H1 (cell line): Measurements from ENCODE around the gene SERPINA10. TPM values are rescaled to one million over a fixed set of nuclear protein-coding genes. Genes with fewer than 3 reads are reported as not detected.

Experiments used
- CTCF ChIA-PET: fragments of 300-600 bp; sonication (Branson Sonifier 250); formaldehyde crosslinking; loops from one replicate; lab custom pipeline; 2021; ENCODE audit not compliant: partially characterized antibody; lab: Charles Lee
- POLR2A ChIA-PET: fragments of 300-600 bp; sonication (Branson Sonifier 250); formaldehyde crosslinking; loops from one replicate; lab custom pipeline; 2021; ENCODE audit warnings: inconsistent platforms; ENCODE audit not compliant: partially characterized antibody; lab: Charles Lee
- DNase-seq, 2 experiments: peaks; one replicate each; pipeline versions ENCODE4 v3.0.0 to v3.0.0-alpha.2; 2010 to 2022; ENCODE audit warnings: low spot score in 2 of 2, low read depth in 1 of 2, mixed read lengths in 1 of 2
- FAIRE-seq: peaks from 2 replicates; lab custom pipeline; 2011; peaks lifted over from hg19 to GRCh38; lab: Jason Lieb, UNC
- H2AFZ ChIP-seq: 2 replicates; pipeline ENCODE4 v1.8.1; 2012; ENCODE audit warnings: low read length, inconsistent platforms
- H2AK5ac ChIP-seq: 2 replicates; pipeline ENCODE4 v1.6.1; 2013; ENCODE audit warnings: low read depth, low read length
- H2BK120ac ChIP-seq: replicated peaks from 2 replicates; pipeline ENCODE3; 2013; ENCODE audit warnings: low read depth, low read length, inconsistent platforms
- H2BK12ac ChIP-seq: 2 replicates; pipeline ENCODE4 v1.6.1; 2013; ENCODE audit warnings: low read depth, low read length
- H2BK15ac ChIP-seq: 2 replicates; pipeline ENCODE4 v1.6.1; 2013; ENCODE audit warnings: low read length
- H2BK20ac ChIP-seq: 2 replicates; pipeline ENCODE4 v1.6.1; 2013; ENCODE audit warnings: low read length
- H2BK5ac ChIP-seq: 2 replicates; pipeline ENCODE4 v1.6.1; 2013; ENCODE audit warnings: low read depth, low read length
- H3K14ac ChIP-seq: 2 replicates; pipeline ENCODE4 v1.6.1; 2013; ENCODE audit warnings: inconsistent platforms; ENCODE audit not compliant: insufficient read length
- H3K18ac ChIP-seq: 2 replicates; pipeline ENCODE4 v1.6.1; 2013; ENCODE audit warnings: low read length; ENCODE audit errors: extremely low read depth
- H3K23ac ChIP-seq: 2 replicates; pipeline ENCODE4 v1.6.1; 2013; ENCODE audit warnings: inconsistent platforms; ENCODE audit not compliant: insufficient read length
- H3K23me2 ChIP-seq: 2 replicates; pipeline ENCODE4 v1.6.1; 2013; ENCODE audit warnings: low read depth, low read length
- H3K27ac ChIP-seq: 2 replicates; pipeline ENCODE4 v1.6.1; 2011; ENCODE audit warnings: low read depth, low read length, inconsistent platforms
- H3K27me3 ChIP-seq, 4 experiments: replicated peaks in 1 of 4; 1 replicate in 1 of 4; 2 replicates in 3 of 4; pipeline versions ENCODE4 v1.6.1 to v1.8.1; 2011 to 2013; ENCODE audit warnings: low read length in 3 of 4, mild to moderate bottlenecking in 3 of 4, inconsistent platforms in 2 of 4, mixed read lengths in 2 of 4, moderate library complexity in 1 of 4; ENCODE audit not compliant: control insufficient read depth in 3 of 4, insufficient read depth in 3 of 4; ENCODE audit errors: extremely low read depth in 1 of 4
- H3K36me3 ChIP-seq, 4 experiments: 2 replicates each; pipeline versions ENCODE4 v1.6.1 to v1.8.1; 2011 to 2013; ENCODE audit warnings: mild to moderate bottlenecking in 4 of 4, low read length in 3 of 4, moderate library complexity in 2 of 4, control low read depth in 1 of 4, inconsistent platforms in 1 of 4; ENCODE audit not compliant: insufficient read depth in 4 of 4, control insufficient read depth in 2 of 4
- H3K4ac ChIP-seq: replicated peaks from 2 replicates; pipeline ENCODE3; 2013; ENCODE audit warnings: low read length, low read depth, mixed read lengths, inconsistent platforms; ENCODE audit not compliant: insufficient read length
- H3K4me1 ChIP-seq, 4 experiments: replicated peaks in 1 of 4; 1 replicate in 1 of 4; 2 replicates in 3 of 4; pipeline versions ENCODE4 v1.6.1 to v1.8.1; 2011 to 2013; ENCODE audit warnings: low read length in 3 of 4, inconsistent platforms in 2 of 4, mixed read lengths in 1 of 4; ENCODE audit not compliant: insufficient read depth in 4 of 4, control insufficient read depth in 3 of 4
- H3K4me2 ChIP-seq, 2 experiments: 2 replicates each; pipeline versions ENCODE4 v1.6.1 to v1.8.1; 2011 to 2013; ENCODE audit warnings: low read depth in 2 of 2, low read length in 2 of 2, control low read depth in 1 of 2, inconsistent platforms in 1 of 2, mild to moderate bottlenecking in 1 of 2; ENCODE audit not compliant: insufficient read depth in 1 of 2
- H3K4me3 ChIP-seq, 4 experiments: fragments of 200-600, 300-600 bp in 1 of 4; sonication (generic), shearing (Covaris generic), sonication (Bioruptor Twin) in 1 of 4; 2 replicates each; pipeline versions ENCODE4 v1.5.1 to v1.8.1; 2011 to 2016; ENCODE audit warnings: low read length in 4 of 4, low read depth in 3 of 4, control low read depth in 2 of 4, inconsistent platforms in 2 of 4, mild to moderate bottlenecking in 2 of 4, mixed read lengths in 1 of 4, moderate library complexity in 1 of 4; ENCODE audit not compliant: insufficient read depth in 2 of 4; ENCODE audit errors: extremely low read depth in 1 of 4
- H3K56ac ChIP-seq: replicated peaks from 2 replicates; pipeline ENCODE3; 2013; ENCODE audit warnings: low read depth, mild to moderate bottlenecking, mixed read lengths, low read length, inconsistent platforms; ENCODE audit not compliant: insufficient read length
- H3K79me1 ChIP-seq: 2 replicates; pipeline ENCODE4 v1.6.1; 2013; ENCODE audit warnings: low read depth, low read length, control low read depth
- H3K79me2 ChIP-seq, 2 experiments: 2 replicates each; pipeline versions ENCODE4 v1.6.1 to v1.8.1; 2012 to 2013; ENCODE audit warnings: low read length in 2 of 2, mild to moderate bottlenecking in 2 of 2, inconsistent platforms in 1 of 2; ENCODE audit not compliant: insufficient read depth in 2 of 2, control insufficient read depth in 1 of 2
- H3K9ac ChIP-seq, 4 experiments: replicated peaks in 1 of 4; 1 replicate in 1 of 4; 2 replicates in 3 of 4; pipeline versions ENCODE4 v1.6.1 to v1.8.1; 2011 to 2013; ENCODE audit warnings: low read depth in 3 of 4, low read length in 3 of 4, control low read depth in 2 of 4, mild to moderate bottlenecking in 2 of 4, moderate library complexity in 2 of 4, inconsistent platforms in 1 of 4; ENCODE audit errors: extremely low read depth in 1 of 4
- H3K9me3 ChIP-seq, 2 experiments: 2 replicates each; pipeline versions ENCODE4 v1.6.1 to v1.8.1; 2012 to 2013; ENCODE audit warnings: mild to moderate bottlenecking in 2 of 2, moderate library complexity in 2 of 2, control low read depth in 1 of 2, inconsistent platforms in 1 of 2, low read depth in 1 of 2, low read length in 1 of 2, mixed read lengths in 1 of 2; ENCODE audit not compliant: insufficient read depth in 2 of 2
- H4K20me1 ChIP-seq, 2 experiments: replicated peaks in 1 of 2; 2 replicates each; pipeline versions ENCODE3 to v1.8.1; 2011 to 2013; ENCODE audit warnings: inconsistent platforms in 2 of 2, low read length in 2 of 2, mild to moderate bottlenecking in 1 of 2; ENCODE audit not compliant: insufficient read depth in 2 of 2, control insufficient read depth in 1 of 2
- H4K5ac ChIP-seq: 2 replicates; pipeline ENCODE4 v1.6.1; 2013; ENCODE audit warnings: low read length, low read depth, mixed read lengths, inconsistent platforms; ENCODE audit not compliant: insufficient read length
- H4K8ac ChIP-seq: 2 replicates; pipeline ENCODE4 v1.8.0; 2013; ENCODE audit warnings: mild to moderate bottlenecking, moderate library complexity, low read length, inconsistent platforms; ENCODE audit not compliant: insufficient read depth; ENCODE audit errors: extremely low read depth
- H4K91ac ChIP-seq: replicated peaks from 2 replicates; pipeline ENCODE3; 2013; ENCODE audit warnings: low read length, mixed read lengths, inconsistent platforms; ENCODE audit not compliant: insufficient read length
- CBX8 ChIP-seq: fragments of 300-800, 300-1000 bp; sonication (generic); IDR thresholded peaks from 2 replicates; pipeline ENCODE4 v1.7.1; 2016; ENCODE audit warnings: low read depth, low read length, borderline replicate concordance
- JUN ChIP-seq: IDR thresholded peaks from 2 replicates; pipeline ENCODE4 v1.6.1; 2011; ENCODE audit warnings: low read depth, mild to moderate bottlenecking, improper control_type of control experiment, low read length
- WGBS, 2 experiments: shearing (Covaris generic) in 1 of 2; methylation state at CpG; one replicate each; pipeline versions ENCODE4 v1.1.6 to v1.1.7; 2013 to 2015; ENCODE audit warnings: low lambda C conversion rate in 2 of 2, mixed read lengths in 2 of 2, inconsistent platforms in 1 of 2, low coverage in 1 of 2, missing lambda C conversion rate in 1 of 2; ENCODE audit not compliant: insufficient replicate concordance in 2 of 2, insufficient coverage in 1 of 2, insufficient read length in 1 of 2; ENCODE audit errors: extremely low coverage in 1 of 2, missing lambda C conversion rate in 1 of 2; 5-methylcytosine and 5-hydroxymethylcytosine counted together
- polyA plus RNA-seq, 7 experiments: library from polyadenylated mRNA; depleted of rRNA in 3 of 7; stranded (reverse) in 5 of 7; unstranded in 2 of 7; fragments of >200 nt in 5 of 7; fragments of 200-250 nt in 2 of 7; gene quantifications; 1 replicate in 5 of 7; 2 replicates in 1 of 7; 4 replicates in 1 of 7; pipeline versions ENCODE4 v1.2.1 to v1.2.3, GENCODE V29; 2011 to 2013; ENCODE audit warnings: missing spikeins in 2 of 7, mixed read lengths in 2 of 7
- total RNA-seq: library from RNA; stranded (reverse); fragmentation: NEBNext Ultra II Directional; extraction: Animal tissue kit (Norgen Biotek cat#: 25700); gene quantifications from 2 replicates; pipeline ENCODE4 v1.2.1, GENCODE V29; 2021

Gene SERPINA10
- total and polyA plus RNA-seq, 2 of the 8 experiments (the other 6 are each of a cell fraction or from before 2014, with no cell fraction given) = not detected

DNA sequence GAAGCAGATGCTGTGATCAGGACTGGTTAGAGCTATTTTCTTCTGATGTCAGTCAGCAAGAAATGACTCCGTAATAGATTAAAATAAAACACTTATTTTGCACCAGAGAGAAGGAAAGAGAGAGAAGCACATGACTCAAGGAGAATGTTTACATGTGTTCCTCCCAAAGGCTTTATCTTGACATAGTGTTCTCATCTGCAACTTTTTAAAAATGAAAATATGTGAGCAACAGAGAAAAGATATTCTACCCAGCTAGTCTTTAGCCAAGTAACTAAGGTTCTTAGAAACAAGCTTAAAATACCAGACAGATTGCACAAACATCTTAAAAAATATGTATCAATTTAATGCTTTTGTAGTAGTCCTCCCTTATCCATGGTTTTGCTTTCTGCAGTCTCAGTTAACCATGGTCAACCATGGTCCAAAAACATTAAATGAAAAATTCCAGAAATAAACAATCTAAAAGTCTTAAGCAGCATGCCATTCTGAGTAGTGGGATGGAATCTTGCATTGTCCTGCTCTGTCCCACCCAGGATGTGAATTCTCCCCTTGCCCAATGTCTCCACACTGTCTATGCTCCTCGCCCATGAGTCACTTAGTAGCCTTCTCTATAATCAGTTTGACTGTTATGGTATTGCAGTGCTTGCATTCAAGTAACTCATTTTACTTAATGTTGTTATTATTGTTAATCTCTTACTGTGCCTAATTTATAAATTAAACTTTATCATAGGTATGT, 9.9 kb downstream of the SERPINA10 start:
- no peak overlapping the region for H2BK15ac ChIP-seq
- FAIRE-seq = no peak
- CTCF ChIA-PET = interaction anchor here (1.2 to 1.6 kb wide), 2 partner anchors 22 to 151 kb away, joined by 3 to 4 read pairs; no protein-coding TSS in a partner anchor
- H3K27ac ChIP-seq = no peak overlapping the region
- no peak overlapping the region for H3K14ac ChIP-seq
- no peaks in the 10 kb centered on the region for H3K23me2 ChIP-seq
- H3K9ac ChIP-seq = no peak overlapping the region
- no peaks in the 10 kb centered on the region for H3K79me2 ChIP-seq
- no peak overlapping the region for H3K4me2 ChIP-seq
- H4K8ac ChIP-seq = no peak overlapping the region
- H3K4ac ChIP-seq = no peak overlapping the region
- H3K56ac ChIP-seq = no peak overlapping the region
- no peaks in the 10 kb centered on the region for H4K20me1 ChIP-seq
- no peaks in the 10 kb centered on the region for H3K79me1 ChIP-seq
- H4K5ac ChIP-seq = no peak overlapping the region
- H3K18ac ChIP-seq = no peak overlapping the region
- no peak overlapping the region for H4K91ac ChIP-seq
- no peak overlapping the region for H3K4me3 ChIP-seq
- no peak overlapping the region for H2BK12ac ChIP-seq
- no peak for DNase-seq
- no peak overlapping the region for H2BK20ac ChIP-seq
- no peak overlapping the region for H2AK5ac ChIP-seq
- H3K36me3 ChIP-seq = no peaks in the 10 kb centered on the region; a peak in 1 of 8 replicates
- H2AFZ ChIP-seq = no peak overlapping the region
- H2BK120ac ChIP-seq = no peak overlapping the region
- no peaks in the 10 kb centered on the region for H3K9me3 ChIP-seq
- 89% methylated on average over 2 of the region's 2 CpGs; no CpG with 5 or more reads in 1 of the 2 experiments for WGBS, 2 experiments
- H2BK5ac ChIP-seq = no peak overlapping the region
- H3K4me1 ChIP-seq = no peaks in the 10 kb centered on the region
- POLR2A ChIA-PET = no interaction called here
- no peaks in the 10 kb centered on the region for H3K27me3 ChIP-seq
- H3K23ac ChIP-seq = no peak overlapping the region
- no peak for TF ChIP-seq CBX8
- no peak for TF ChIP-seq JUN
